K562 (cell line): ENCODE data around the gene UBA7. TPM values are rescaled to one million over a fixed set of nuclear protein-coding genes. Genes with fewer than 3 reads are reported as not detected.

Experiments
- ARHGAP35 ChIP-seq: fragments of 450-650 bp; IDR thresholded peaks from 2 replicates; pipeline ENCODE4 v1.6.1; 2018; ENCODE audit not compliant: partially characterized antibody
- BRCA1 ChIP-seq, 2 experiments: fragments of 450-650 bp in 1 of 2; sonication (generic) in 1 of 2; formaldehyde crosslinking in 1 of 2; IDR thresholded peaks; 2 replicates each; pipeline versions ENCODE4 v1.5.0 to v1.6.1; 2017 to 2020; ENCODE audit warnings: mild to moderate bottlenecking in 1 of 2, missing genetic modification reagents in 1 of 2
- BRF1 ChIP-seq: IDR thresholded peaks from 3 replicates; pipeline ENCODE4 v1.6.1; 2011; ENCODE audit warnings: borderline replicate concordance, mild to moderate bottlenecking; ENCODE audit not compliant: insufficient read length; ENCODE audit errors: extremely low read depth
- CCAR2 ChIP-seq: fragments of 200-400 bp; formaldehyde crosslinking; IDR thresholded peaks from 2 replicates; pipeline ENCODE4 v1.6.1; 2017; ENCODE audit warnings: mild to moderate bottlenecking, low read depth, low read length
- ESRRA ChIP-seq: fragments of 450-650 bp; IDR thresholded peaks from 2 replicates; pipeline ENCODE4 v1.6.1; 2014; ENCODE audit warnings: low read depth, mild to moderate bottlenecking, moderate library complexity, borderline replicate concordance
- FOXJ3 ChIP-seq: sonication (generic); formaldehyde crosslinking; IDR thresholded peaks from 2 replicates; pipeline ENCODE4 v1.4.0; 2020; ENCODE audit warnings: mild to moderate bottlenecking, missing genetic modification reagents
- HNRNPLL ChIP-seq: fragments of 200-400 bp; formaldehyde crosslinking; IDR thresholded peaks from 2 replicates; pipeline ENCODE4 v1.6.1; 2017; ENCODE audit warnings: low read length, low read depth, mild to moderate bottlenecking; ENCODE audit not compliant: poor library complexity, severe bottlenecking
- IRF1 ChIP-seq: sonication (generic); formaldehyde crosslinking; IDR thresholded peaks from 2 replicates; pipeline ENCODE4 v1.8.0; 2022; ENCODE audit warnings: missing genetic modification reagents, mild to moderate bottlenecking, borderline replicate concordance
- KLF13 ChIP-seq: fragments of 450-650 bp; IDR thresholded peaks from 2 replicates; pipeline ENCODE4 v1.6.1; 2016; ENCODE audit warnings: missing genetic modification characterization, low read depth, mild to moderate bottlenecking, missing compliant biosample characterization, moderate library complexity, borderline replicate concordance
- KLF6 ChIP-seq: fragments of 250-450 bp; sonication (Bioruptor Pico); IDR thresholded peaks from 2 replicates; pipeline ENCODE4 v1.4.0; 2020; ENCODE audit warnings: mild to moderate bottlenecking, moderate library complexity, borderline replicate concordance
- MYC ChIP-seq, 2 experiments: fragments of 250-450 bp in 1 of 2; sonication (Bioruptor Pico) in 1 of 2; IDR thresholded peaks; 2 replicates each; pipeline versions ENCODE4 v1.5.1 to v1.6.1; 2012 to 2021; ENCODE audit warnings: low read depth in 2 of 2, borderline replicate concordance in 1 of 2, improper control_type of control experiment in 1 of 2, low read length in 1 of 2, mild to moderate bottlenecking in 1 of 2, moderate library complexity in 1 of 2
- NCOA1 ChIP-seq: fragments of 450-650 bp; IDR thresholded peaks from 2 replicates; pipeline ENCODE4 v1.6.1; 2016; ENCODE audit warnings: low read depth
- PHB2 ChIP-seq: fragments of 450-650 bp; IDR thresholded peaks from 2 replicates; pipeline ENCODE4 v1.6.1; 2017; ENCODE audit warnings: low read depth
- POLR2AphosphoS5 ChIP-seq: IDR thresholded peaks from 2 replicates; pipeline ENCODE4 v1.6.1; 2011; ENCODE audit warnings: mild to moderate bottlenecking, low read depth, low read length, moderate library complexity; ENCODE audit not compliant: control insufficient read depth, insufficient read depth
- PTBP1 ChIP-seq: fragments of 200-400 bp; formaldehyde crosslinking; IDR thresholded peaks from 2 replicates; pipeline ENCODE4 v1.6.1; 2017; ENCODE audit warnings: low read depth, low read length
- RBBP5 ChIP-seq: fragments of 200-600 bp; sonication (generic); IDR thresholded peaks from 2 replicates; pipeline ENCODE4 v1.6.1; 2012; ENCODE audit warnings: borderline replicate concordance, mild to moderate bottlenecking, low read length, control low read depth, inconsistent platforms; ENCODE audit not compliant: insufficient read depth, poor library complexity, severe bottlenecking
- RBM14 ChIP-seq: fragments of 200-400 bp; formaldehyde crosslinking; IDR thresholded peaks from 2 replicates; pipeline ENCODE4 v1.6.1; 2018; ENCODE audit warnings: low read depth, mild to moderate bottlenecking, low read length, moderate library complexity, borderline replicate concordance; ENCODE audit not compliant: insufficient read depth
- ZFP91 ChIP-seq: sonication (generic); formaldehyde crosslinking; IDR thresholded peaks from 2 replicates; pipeline ENCODE4 v1.8.0; 2022; ENCODE audit warnings: mild to moderate bottlenecking, missing genetic modification reagents
- ZMIZ1 ChIP-seq, 2 experiments: fragments of 150-350 bp in 1 of 2; IDR thresholded peaks; 2 replicates each; pipeline ENCODE4 v1.6.1; 2012 to 2016; ENCODE audit warnings: low read depth in 2 of 2, low read length in 2 of 2, mild to moderate bottlenecking in 1 of 2, moderate library complexity in 1 of 2
- ZNF146 ChIP-seq: IDR thresholded peaks from one replicate; pipeline ENCODE4 v1.6.1; 2018; ENCODE audit warnings: missing compliant biosample characterization; ENCODE audit not compliant: unreplicated experiment
- polyA plus RNA-seq, 8 experiments: library from polyadenylated mRNA; depleted of rRNA in 4 of 8; stranded (reverse) in 5 of 8; unstranded in 3 of 8; fragments of >200 nt; fragmentation: Nextera tagmentation in 2 of 8; fragmentation: Illumina TruSeq in 1 of 8; extraction: Ambion mirVana in 2 of 8; extraction: Trizol in 1 of 8; gene quantifications; 2 replicates each; pipeline versions ENCODE4 v1.2.1 to v1.2.3, GENCODE V29; 2011 to 2014; ENCODE audit warnings: inconsistent platforms in 1 of 8, missing spikeins in 1 of 8
- total RNA-seq, 7 experiments: library from RNA; depleted of rRNA in 6 of 7; stranded (reverse); fragments of >200 nt in 6 of 7; fragmentation: Illumina TruSeq in 2 of 7; extraction: Trizol in 2 of 7; gene quantifications; 2 replicates each; pipeline versions ENCODE4 v1.2.1 to v1.2.3, GENCODE V29; 2011 to 2021; ENCODE audit warnings: low replicate concordance in 1 of 7

Gene UBA7
- total and polyA plus RNA-seq, 9 of the 15 experiments (the other 6 are each of a cell fraction or from before 2014, with no cell fraction given): 0.17 to 3.3 (median 2.0) TPM

GRCh38 chr3:49856181-49857005 lies 42.6 kb upstream of the UBA7 start, which contains the start of gene TRAIP (continued):
- TF ChIP-seq RBBP5 (peak; percentile 85), PTBP1 (no peak), MYC (IDR thresholded peaks at IDR 0.05; ENCODE audit: low read depth, low read length) (peak; percentile 48; the same call in 1 of the 2 replicates), MYC (CRISPR knock-in tag; IDR thresholded peaks at IDR 0.05; ENCODE audit: borderline replicate concordance, low read depth) (no peak), NCOA1 (0 out of 2 replicates have a peak, but pooled peaks have one; percentile 17), KLF6 (CRISPR knock-in tag) (no peak), KLF13 (tag) (no peak), ZNF146 (no peak), POLR2AphosphoS5 (peak; percentile 51; the same call in 1 of the 2 replicates), ZFP91 (CRISPR knock-in tag) (no peak), ARHGAP35 (no peak), PHB2 (no peak), ZMIZ1 (IDR thresholded peaks at IDR 0.05; ENCODE audit: low read depth in 2 of 2, low read length in 2 of 2) (no peak), IRF1 (no peak), BRF1 (no peak), BRCA1 (IDR thresholded peaks at IDR 0.05) (no peak), BRCA1 (CRISPR knock-in tag; IDR thresholded peaks at IDR 0.05) (no peak), RBM14 (no peak), CCAR2 (no peak), ESRRA (no peak), FOXJ3 (CRISPR knock-in tag) (no peak), HNRNPLL (no peak)
